GM12891 (cell line): ENCODE results near the gene BMI1.

Experiments used
- PAX5 ChIP-seq: IDR thresholded peaks from 2 replicates; pipeline ENCODE4 v1.6.1; 2011; ENCODE audit warnings: low read length, moderate library complexity, mild to moderate bottlenecking; ENCODE audit not compliant: insufficient read depth, severe bottlenecking
- POLR2A ChIP-seq: IDR thresholded peaks from 2 replicates; pipeline ENCODE4 v1.6.1; 2011; ENCODE audit warnings: low read depth, low read length, control low read depth
- POLR2AphosphoS5 ChIP-seq: IDR thresholded peaks from 2 replicates; pipeline ENCODE4 v1.6.1; 2011; ENCODE audit warnings: low read depth, low read length, control low read depth
- POU2F2 ChIP-seq: IDR thresholded peaks from 2 replicates; pipeline ENCODE4 v1.6.1; 2011; ENCODE audit warnings: low read depth, mild to moderate bottlenecking, control low read depth, low read length, moderate library complexity
- SPI1 ChIP-seq: IDR thresholded peaks from 2 replicates; pipeline ENCODE4 v1.6.1; 2011; ENCODE audit warnings: low read depth, low read length, control low read depth
- TAF1 ChIP-seq: IDR thresholded peaks from 2 replicates; pipeline ENCODE4 v1.6.1; 2011; ENCODE audit warnings: low read depth, low read length, control low read depth

DNA sequence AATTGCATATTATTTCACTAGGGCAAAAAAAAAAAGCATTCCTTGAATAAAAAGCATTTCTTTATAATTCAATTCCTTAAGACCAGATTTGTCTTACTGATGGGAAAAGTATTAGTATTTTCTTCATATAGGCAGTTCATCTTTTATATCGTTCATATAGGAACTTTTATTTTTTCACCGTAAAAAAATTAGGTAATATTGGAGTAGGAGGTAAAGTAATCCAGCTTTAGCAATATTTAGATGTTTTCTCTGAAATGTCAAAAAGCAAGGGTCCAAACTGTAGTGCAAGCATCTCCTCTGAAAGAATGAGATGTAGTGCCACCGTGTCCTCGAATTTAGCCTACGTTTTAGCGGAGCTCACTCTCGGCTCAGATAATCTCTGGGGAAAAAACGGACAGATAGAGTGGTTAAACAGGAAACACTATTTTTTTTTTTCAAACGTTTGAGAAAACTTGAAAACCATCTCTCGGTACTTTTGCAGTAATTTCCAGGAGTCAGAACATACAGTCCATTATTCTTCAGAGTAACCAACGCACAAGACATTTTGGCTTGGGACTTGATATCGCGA, 18.9 kb downstream of the BMI1 start:
- no peak for TF ChIP-seq POLR2A
- no peak for TF ChIP-seq POLR2AphosphoS5
- no peak for TF ChIP-seq POU2F2
- no peak for TF ChIP-seq SPI1
- no peak for TF ChIP-seq TAF1
- no peak for TF ChIP-seq PAX5
